K562 (cell line): ENCODE measurements around the gene GPC2.

Source experiments
- MXI1 ChIP-seq: IDR thresholded peaks from 2 replicates; pipeline ENCODE4 v1.6.1; 2011; ENCODE audit warnings: low read depth, mild to moderate bottlenecking, improper control_type of control experiment, low read length
- SPI1 ChIP-seq: IDR thresholded peaks from 2 replicates; pipeline ENCODE4 v1.6.1; 2011; ENCODE audit warnings: low read depth, low read length, control low read depth, borderline replicate concordance

DNA sequence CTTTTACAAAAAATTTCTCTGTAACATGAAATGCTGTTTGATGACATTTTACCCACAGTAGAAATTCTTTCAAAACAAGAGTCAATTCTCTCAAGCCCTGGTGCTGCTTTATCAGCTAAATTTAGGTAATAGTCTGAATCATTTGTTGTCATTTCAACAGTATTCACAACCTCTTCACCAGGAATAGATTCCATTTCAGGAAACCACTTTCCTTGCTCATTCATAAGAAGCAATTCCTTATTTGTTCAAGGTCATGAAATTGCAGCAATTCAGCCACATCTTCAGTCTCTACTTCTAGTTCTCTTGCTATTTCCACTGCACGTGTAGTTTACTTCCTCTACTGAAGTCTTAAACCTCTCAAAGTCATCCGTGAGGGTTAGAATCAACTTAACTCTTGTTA is 14.6 kb upstream of the GPC2 start:
- TF ChIP-seq MXI1 = no peak
- no peak for TF ChIP-seq SPI1
